NCI-H1092 (cell line): ENCODE measurements around the gene PRDM11.

ENCODE experiments used
- DNase-seq: peaks from one replicate; lab custom pipeline; 2025; lab: John Stamatoyannopoulos, UW

Gene PRDM11

DNA sequence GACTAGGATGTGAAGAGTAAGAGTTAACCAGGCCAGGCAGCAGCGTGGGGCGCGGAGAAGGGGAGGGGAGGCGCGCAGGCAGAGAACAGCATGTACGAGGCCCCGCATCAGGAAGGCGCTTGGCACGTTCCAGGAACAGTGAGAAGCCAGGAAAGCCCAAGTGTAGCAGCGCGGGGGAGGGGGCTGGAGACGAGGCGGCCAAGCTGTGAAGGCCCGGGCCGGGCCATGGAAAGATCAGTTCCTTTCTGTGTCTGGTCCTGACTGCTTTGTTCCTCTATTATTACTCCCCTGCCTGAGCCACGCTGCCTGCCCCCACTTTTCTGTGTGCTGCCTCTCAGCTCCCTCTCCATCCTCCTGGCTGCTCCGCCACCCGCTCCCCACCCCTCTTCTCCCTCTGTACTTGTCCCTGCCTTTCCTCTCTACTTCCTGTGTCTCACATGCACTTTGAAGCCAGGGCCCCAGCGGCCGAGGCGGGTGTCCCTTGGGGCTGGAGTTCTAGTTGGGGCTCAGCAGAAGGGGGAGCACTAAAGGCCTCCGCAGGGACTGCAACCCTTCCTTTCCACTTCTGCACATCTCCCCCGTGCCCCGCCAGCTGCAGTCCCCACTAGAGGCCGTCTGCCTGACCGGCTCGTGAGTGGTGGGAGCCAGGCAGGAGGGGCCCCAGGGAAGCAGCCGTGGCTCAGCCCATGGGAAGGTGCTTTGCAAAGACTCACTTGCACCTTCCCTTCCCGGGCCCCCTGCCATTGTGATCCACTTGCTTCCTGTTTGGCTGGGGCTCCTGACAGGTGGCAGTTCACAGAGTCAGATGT, 63.7 kb downstream of the PRDM11 start:
- peak; percentile 57 for DNase-seq

DNA sequence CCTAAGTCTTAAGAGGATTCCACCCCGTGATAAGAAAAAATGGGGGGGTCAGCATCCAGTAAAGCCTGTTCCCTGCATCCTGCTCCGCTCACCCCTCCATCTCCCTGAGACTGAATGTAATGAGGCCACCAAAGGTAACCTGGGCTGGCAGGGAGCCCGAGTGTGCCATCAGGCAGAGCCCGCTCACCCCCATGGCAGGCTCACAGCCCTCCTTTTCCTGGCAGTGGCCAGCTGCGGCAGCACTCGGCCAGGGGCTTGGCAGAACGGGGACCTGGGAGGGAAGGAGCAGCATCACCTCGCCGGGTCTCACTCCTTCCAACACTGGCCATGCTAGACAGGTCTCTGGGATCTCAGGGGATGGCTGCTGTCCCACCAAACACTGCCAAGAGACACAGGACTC, 64.4 kb downstream of the PRDM11 start:
- DNase-seq = peak; percentile 20

DNA sequence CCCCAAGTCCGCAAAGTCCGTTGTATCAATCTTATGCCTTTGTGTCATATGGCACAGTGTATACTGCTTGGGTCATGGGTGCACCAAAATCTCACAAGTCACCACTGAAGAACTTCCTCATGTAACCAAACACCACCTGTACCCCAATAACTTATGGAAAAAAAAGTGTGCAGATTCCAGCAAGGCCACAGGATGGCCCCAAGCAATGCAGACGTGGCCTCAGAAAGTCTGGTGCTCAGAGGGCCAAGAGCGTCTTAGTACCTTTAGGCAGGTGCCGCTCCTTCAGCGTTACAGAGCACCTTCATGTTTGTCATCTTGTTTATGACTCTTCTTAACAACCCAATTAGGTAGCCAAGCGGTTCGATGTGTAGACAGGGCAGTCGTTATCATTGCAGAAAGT, 65.3 kb downstream of the PRDM11 start:
- DNase-seq = no peak

DNA sequence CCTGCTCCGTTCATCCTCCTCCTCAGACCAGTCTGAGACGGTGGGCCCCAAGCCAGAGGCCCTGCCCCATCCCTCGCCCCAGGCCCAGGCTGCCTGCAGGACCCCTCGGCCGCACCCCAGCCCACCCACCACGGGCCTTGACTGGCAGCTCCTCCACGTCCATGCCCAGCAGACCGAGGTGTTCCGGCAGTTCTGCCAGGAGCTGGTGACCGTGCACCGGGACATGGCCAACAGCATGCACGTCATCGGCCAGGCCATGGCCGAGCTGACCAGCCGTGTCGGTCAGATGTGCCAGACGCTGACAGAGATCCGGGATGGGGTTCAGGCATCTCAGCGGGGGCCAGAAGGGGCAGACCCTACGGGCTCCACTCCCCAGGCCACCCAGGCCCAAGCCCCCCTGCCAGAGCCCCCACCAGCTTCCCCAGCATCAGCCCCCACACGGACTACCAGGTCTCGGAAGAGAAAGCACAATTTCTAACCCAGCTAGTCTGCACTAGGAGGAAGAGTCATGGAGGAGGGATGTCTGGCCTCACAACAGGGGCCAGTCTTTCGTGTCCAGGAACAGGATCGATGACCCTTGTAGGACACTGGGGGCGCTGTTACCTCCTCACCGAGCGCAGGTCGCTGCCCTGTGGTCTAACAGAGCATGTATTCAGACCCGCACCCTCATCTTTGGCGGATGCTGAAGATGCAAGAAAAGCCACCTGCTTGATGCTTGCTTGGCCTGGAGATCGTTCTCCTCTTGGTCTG, 66.3 kb downstream of the PRDM11 start:
- DNase-seq = no peak

DNA sequence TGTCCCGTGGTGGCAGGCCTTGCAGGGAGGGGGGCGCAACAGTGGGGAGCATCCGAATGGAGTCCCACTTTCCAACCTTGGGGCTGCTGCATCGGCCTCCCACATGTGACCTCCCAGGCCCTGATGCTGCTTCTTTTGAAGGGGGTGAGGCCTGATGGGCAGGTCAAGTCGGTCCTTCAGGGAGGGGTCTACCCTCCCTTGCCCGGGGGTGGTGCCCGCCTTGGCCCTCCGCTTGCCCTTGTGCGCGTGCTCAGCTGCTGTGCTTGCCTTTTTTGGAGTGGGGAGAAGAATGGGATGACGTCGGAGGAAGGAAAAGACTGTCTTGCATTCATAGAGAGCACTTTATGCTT, 66.9 kb downstream of the PRDM11 start:
- no peak for DNase-seq

DNA sequence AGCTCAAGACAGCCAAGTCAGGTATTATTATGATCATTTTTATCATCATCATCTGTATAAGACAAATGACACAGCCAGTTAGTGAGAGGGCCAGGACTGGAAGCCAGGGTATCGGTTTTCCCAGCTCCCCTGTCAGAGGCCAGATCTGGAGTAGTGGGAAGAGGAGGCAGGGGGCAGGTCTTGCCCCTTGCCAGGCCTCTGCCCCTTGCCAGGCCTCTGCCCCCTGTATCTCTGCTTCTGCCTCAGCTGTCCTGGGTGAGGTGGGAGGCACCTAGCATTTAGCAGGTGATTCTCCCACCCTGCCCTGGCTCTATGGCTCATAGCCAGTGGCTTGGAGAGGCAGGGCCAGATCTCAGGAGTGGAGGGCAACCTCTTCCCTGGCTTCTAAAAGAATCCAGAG, 67.3 kb downstream of the PRDM11 start:
- DNase-seq = no peak

DNA sequence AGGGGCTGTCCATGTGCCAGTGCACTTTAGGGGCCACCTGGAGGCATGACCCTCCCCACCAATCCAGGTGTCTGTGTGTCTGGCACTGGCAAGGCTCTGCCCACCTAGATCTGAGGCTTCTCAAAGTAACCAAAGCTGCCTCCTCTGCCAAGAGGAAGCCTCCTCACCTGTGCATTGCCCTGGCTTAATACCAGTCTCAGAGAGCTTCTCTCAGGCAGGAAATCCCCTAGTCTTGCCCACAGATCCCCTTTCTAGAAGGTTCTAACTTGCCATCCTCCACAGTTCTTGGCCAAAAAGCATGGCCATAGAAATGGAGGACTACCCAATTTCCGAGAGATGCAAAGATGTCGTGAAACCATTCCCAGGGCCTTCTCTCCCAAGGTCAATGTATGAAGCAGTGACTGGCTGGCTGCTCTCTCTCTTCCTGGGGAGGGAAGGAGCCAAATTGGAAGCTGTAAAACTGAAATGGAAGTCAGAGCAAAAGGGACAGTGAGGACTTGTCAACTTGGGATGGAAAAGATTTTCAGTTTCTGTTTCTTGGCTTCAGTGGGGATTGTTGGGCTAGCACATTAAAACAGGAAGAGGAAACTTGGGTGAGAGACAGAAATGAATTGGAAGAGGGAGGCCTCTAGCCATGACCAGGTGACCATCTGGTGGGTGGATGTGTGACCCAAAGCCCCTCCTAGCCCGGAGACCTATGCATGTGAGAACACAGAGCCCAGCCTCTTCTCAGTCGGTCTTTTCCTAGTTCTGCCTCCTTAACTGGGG, 68.8 kb downstream of the PRDM11 start:
- no peak for DNase-seq

DNA sequence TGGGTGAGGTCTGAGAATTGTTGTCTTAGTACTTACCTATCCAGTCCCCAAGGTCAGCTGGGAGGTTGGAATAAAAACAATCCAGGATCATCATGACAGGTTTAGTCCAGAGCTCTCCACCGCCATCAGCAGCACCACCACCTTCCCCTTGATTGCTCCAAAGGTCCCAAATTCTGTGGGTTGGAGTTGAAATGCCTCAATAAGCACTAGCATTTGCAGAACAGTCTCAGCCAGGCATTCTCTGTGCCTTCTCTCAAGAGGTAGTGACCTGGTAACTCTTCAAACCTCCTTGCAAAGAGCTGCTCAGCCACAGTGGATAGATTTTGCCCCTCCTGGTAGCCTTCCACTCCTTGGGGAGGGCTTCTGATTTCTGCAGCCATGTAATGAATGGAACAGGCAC, 69.6 kb downstream of the PRDM11 start:
- no peak for DNase-seq

DNA sequence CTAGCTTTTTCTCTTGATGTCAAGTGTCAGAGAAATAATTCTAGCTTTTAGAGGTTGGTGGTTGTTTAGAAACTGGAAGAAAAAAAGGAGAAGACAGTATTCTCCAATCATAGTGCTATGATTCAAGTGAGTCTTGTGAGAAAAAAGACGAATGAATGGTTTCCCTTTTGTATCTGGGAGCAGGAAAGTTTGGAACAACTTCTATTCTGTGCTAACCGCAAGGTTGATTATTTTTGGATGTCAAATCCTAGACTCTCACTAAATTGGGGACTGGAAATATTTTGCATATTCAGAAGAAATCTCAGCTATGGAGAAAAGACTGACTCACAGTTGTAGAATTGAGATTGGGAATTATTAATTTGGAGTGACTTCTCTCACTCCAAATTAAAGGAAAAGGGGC, 70.5 kb downstream of the PRDM11 start:
- DNase-seq = no peak

DNA sequence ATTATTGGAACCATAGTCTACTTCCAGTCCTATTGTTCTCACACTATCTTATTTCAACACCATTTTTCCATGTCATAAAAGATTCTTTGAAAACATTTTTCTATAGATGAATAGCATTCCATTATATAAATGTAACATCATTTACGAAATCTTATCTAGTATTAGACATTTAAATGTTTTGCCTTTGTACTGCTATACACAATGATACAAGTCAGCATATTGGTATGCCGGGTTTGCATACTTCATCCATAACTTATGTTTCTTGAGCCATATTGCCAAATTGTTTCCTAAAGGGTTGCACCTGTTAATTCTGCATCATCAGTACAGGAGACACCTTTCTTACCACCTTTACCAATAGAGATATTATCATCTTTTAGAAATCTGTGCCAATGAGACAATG, 71.6 kb downstream of the PRDM11 start:
- no peak for DNase-seq

DNA sequence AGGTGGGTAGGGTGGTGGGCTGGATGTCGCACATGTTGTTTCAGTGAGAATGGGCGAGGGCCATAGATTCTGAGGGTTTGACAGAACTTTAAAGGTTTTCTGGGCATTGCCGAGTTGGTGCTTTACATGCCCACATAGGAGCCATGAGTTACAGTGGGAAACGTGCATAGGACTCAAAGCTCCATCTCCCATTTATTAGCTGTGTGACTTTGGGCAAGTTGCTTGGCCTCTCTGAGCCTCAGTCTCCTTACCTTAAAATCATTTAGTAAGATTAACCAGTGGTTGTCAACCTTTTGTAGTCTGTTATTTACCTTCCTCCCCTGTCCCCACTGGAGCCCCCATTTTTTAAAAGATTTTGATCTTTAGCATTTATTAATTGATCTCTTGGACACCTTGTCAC, 72.3 kb downstream of the PRDM11 start:
- DNase-seq = no peak

DNA sequence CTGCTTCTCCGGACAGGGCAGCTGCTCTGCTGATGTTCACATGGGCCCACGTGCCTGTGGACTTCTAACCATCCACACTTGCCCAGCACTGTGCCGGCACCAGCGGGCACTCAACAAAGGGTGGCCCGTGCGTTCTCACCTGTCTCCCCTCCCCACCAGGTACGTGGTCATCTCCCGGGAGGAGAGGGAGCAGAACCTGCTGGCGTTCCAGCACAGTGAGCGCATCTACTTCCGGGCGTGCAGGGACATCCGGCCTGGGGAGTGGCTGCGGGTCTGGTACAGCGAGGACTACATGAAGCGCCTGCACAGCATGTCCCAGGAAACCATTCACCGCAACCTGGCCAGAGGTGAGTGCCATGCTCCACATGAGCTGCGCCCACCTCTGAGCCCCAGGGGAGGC, 73.0 kb downstream of the PRDM11 start:
- no peak for DNase-seq

DNA sequence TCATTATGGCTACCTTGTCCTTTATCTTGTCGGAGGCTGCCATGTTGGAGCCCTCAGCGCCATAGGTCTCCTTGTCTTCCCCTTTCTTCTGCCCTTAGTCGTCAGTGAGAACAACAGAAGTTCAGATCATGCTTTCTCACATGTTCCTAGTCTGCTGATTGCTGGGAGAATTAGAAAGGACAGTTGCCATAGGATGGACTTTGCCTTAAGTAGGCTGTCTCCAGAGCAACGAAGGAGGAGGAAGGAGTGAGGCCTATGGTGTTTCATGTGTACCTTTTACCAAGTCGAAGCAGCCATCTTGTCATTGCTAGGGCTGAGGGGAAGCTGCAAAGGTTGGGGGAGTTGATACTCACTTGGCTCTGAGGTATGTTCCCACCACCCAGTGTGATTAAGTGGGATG, 77.1 kb downstream of the PRDM11 start:
- DNase-seq = no peak

DNA sequence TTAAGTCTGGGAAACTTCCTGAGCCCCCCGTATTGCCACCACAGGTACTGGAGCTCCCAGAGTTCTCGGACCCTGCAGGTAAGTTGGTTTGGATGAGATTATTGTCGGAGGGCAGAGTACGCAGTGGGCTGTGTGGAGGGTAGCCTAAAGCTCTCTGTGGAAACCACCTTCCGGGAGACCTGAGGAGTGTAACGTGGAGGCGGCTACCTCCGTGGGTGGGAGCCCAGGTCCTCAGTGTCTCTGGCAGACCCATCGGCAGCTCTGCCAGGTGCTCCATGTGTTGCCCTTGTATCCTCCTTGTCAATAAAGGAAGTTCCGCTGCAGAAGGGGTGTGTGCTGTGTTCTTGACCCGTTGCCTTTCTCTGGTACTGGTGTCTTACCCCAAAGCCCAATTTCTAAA, 78.3 kb downstream of the PRDM11 start:
- no peak for DNase-seq

DNA sequence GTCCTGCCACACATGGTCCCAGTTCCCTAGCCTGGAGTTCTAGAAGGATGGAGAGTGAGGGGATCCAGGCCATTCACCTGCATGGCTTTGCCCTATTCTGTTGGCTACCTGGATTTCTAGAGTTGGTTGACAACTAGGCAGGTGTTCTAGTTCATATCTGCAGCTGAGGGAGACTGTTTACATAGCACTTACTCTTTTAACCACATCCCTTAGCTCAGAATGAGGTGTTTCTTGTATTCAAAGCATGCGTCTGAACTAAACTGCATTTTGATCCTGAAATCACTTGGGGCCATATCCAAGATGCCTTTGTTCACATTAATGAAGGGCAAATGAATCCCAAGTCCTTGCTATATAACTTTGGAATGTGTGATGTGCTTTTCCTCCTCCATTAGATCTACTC, 78.8 kb downstream of the PRDM11 start:
- DNase-seq = no peak

DNA sequence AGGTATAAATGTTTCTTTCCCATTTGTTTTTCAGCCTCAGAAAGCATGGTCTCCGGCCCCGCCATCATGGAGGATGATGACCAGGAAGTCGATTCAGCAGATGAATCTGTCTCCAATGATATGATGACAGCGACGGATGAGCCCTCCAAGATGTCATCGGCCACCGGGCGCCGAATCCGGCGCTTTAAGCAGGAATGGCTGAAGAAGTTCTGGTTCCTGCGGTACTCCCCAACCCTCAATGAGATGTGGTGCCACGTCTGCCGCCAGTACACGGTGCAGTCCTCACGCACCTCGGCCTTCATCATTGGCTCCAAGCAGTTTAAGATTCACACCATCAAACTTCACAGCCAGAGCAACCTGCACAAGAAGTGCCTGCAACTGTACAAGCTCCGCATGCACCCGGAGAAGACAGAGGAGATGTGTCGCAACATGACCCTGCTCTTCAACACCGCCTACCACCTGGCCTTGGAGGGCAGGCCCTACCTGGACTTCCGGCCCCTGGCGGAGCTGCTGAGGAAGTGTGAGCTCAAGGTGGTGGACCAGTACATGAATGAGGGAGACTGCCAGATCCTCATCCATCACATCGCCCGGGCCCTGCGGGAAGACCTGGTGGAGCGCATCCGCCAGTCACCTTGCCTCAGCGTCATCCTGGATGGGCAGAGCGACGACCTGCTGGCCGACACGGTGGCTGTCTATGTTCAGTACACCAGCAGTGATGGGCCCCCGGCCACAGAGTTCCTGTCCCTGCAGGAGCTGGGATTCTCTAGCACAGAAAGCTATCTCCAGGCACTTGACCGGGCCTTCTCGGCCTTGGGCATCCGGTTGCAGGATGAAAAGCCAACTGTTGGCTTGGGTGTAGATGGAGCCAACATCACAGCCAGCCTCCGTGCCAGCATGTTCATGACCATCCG, 79.8 kb downstream of the PRDM11 start:
- no peak for DNase-seq

DNA sequence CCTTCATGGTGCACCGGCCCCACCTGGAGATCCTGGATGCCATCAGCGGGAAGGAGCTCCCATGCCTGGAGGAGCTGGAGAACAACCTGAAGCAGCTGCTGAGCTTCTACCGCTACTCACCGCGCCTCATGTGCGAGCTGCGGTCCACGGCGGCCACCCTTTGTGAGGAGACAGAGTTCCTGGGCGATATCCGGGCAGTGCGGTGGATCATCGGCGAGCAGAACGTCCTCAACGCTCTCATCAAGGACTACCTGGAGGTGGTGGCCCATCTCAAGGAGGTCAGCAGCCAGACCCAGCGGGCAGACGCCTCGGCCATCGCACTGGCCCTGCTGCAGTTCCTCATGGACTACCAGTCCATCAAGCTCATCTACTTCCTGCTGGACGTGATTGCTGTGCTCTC, 80.5 kb downstream of the PRDM11 start:
- DNase-seq = no peak

DNA sequence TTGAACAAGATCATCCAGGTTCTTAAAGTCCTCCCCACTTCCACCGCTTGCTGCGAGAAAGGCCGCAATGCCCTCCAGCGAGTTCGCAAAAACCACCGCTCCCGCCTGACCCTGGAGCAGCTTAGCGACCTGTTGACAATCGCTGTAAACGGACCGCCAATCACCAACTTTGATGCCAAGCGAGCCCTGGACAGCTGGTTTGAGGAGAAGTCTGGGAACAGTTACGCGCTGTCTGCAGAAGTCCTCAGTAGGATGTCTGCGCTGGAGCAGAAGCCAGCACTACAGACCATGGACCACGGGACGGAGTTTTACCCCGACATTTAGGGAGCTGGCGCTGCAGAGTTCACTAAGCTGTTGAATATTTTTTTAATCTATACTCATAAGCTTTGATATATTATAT, 81.4 kb downstream of the PRDM11 start:
- DNase-seq = no peak

DNA sequence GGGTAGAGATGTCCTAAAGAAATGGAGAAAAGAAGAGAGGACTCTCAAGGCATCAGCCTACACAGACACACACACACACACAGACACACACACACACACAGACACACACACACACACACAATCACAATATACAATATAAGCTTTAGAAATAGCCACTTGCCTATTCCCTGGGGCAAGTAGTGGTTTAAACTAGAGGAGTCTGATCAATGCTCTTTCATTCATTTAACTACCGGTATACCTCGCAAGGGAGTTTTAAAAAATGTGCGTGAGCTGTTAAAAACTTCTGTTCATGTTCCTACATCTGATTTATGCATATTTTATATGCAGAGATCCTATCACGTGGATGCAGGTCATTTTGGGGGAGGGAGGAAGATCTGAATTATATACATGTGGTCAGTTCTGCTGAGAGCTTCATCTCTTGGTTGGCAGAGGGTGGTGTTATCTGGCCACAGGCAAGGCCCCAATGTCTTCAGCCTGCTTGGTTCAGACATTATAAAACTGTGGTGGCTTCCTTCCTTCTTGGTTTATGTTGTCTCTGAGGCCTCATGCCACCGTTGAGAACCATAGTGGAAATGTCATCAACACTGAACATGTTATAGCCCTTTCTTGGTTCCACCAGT, 83.1 kb downstream of the PRDM11 start:
- no peak for DNase-seq

DNA sequence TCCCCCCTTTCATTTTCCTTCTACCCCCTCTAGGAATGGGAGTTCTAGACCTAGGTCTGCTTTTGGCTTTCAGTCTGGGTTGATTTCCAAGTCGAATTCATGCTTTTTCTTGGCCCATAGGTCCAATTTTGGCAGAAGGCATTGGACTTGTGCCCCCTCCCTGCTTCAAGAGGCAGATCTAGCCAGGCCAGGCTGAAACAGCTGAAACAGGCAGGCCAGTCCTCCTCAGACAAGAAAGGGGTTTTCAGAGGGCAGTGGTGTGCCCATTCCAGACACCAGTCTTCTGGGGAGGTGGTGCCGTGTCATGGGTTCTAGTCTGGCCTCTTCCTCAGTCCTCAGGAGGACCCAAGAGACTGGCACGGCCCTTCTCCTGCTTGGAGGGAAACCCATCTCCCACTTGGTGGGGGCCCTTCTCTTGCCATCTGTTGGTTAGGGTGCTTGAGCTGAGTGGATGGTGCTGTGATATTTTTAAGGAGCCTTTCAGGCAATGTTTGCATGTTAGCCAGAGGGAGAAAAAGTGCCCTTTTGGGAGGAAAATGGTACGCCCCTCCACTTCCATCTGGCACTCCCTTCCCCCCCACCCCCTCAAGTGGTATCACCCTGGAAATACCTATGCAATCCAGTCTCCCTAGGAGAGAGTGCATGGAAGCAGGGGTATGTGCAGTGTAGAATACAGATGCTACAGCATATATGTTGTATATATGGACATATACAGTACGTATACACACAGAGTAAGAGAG, 86.1 kb downstream of the PRDM11 start:
- no peak for DNase-seq
